Urinary bladder (tissue), 4 donors: ENCODE measurements around the gene GJC3. TPM values are rescaled to one million over a fixed set of nuclear protein-coding genes. Genes with fewer than 3 reads are reported as not detected.

ENCODE experiments used
- DNase-seq: peaks from one replicate; pipeline ENCODE4 v3.0.0-alpha.2; 2015; ENCODE audit errors: extremely low spot score
- H3K27ac ChIP-seq: one replicate; pipeline ENCODE4 v1.5.1; 2013; ENCODE audit warnings: low read depth, mild to moderate bottlenecking, moderate library complexity
- H3K36me3 ChIP-seq: one replicate; pipeline ENCODE4 v1.6.1; 2013; ENCODE audit warnings: mild to moderate bottlenecking, moderate library complexity; ENCODE audit not compliant: insufficient read depth
- H3K4me1 ChIP-seq: one replicate; pipeline ENCODE4 v1.6.1; 2013; ENCODE audit warnings: mild to moderate bottlenecking, moderate library complexity; ENCODE audit not compliant: insufficient read depth
- H3K4me3 ChIP-seq: one replicate; pipeline ENCODE4 v1.5.1; 2013; ENCODE audit warnings: low read depth, low read length
- WGBS: extraction: QIAGEN DNeasy Blood & Tissue Kit; methylation state at CpG from one replicate; pipeline ENCODE4 v1.1.7; 2013; 5-methylcytosine and 5-hydroxymethylcytosine counted together
- polyA plus RNA-seq: library from polyadenylated mRNA; stranded (reverse); fragments of 200-250 nt; gene quantifications from one replicate; pipeline ENCODE4 v1.2.3, GENCODE V29; 2013
- small RNA-seq: library from RNA; depleted of rRNA; stranded (forward); fragments of <200 nt; gene quantifications from one replicate; pipeline ENCODE3, GENCODE V24; 2014
- total RNA-seq: library from RNA; depleted of rRNA; stranded (reverse); fragments of >200 nt; gene quantifications from one replicate; pipeline ENCODE4 v1.2.3, GENCODE V29; 2014
- donor health status: healthy with polysubstance abuse.
- donor health status: healthy.

The GJC3 gene
- total and polyA plus RNA-seq, 2 donors = 0.14 TPM; not detected in 1

GRCh38 chr7:99876491-99876890, 52.9 kb downstream of the GJC3 start:
- no peak overlapping the region for H3K4me3 ChIP-seq
- 90% methylated on average over 5 of the region's 5 CpGs for WGBS

More at GRCh38 chr7:99876491-99876890, 52.9 kb downstream of the GJC3 start:
- DNase-seq = no peak
- no peaks in the 10 kb centered on the region for H3K36me3 ChIP-seq
- no peak overlapping the region for H3K27ac ChIP-seq
- no peaks in the 10 kb centered on the region for H3K4me1 ChIP-seq

Small RNA genes lying within 50 kb of the gene (small RNA-seq; reads per million reads assigned to genes)
- gene RF00019 (not detected), gene RF00561 (not detected)

Other genes starting within 250 kb of the GJC3 start
- gene CYP3A5, start 249.6 kb downstream of the GJC3 start, total RNA-seq = 29.9 TPM
- gene CYP3A5, start 249.6 kb downstream of the GJC3 start, polyA plus RNA-seq = 7.1 TPM
- 0.21 TPM for gene CYP3A7, start 194.4 kb downstream of the GJC3 start, total RNA-seq
- gene CYP3A7, start 194.4 kb downstream of the GJC3 start, polyA plus RNA-seq = 0.06 TPM
- gene CYP3A4, start 145.4 kb downstream of the GJC3 start, total RNA-seq = not detected
- 0.79 TPM for gene CYP3A4, start 145.4 kb downstream of the GJC3 start, polyA plus RNA-seq
- not detected for gene CYP3A43, start 101.6 kb downstream of the GJC3 start, total RNA-seq
- gene CYP3A43, start 101.6 kb downstream of the GJC3 start, polyA plus RNA-seq = not detected
- gene OR2AE1, start 52.6 kb downstream of the GJC3 start, total RNA-seq = not detected
- 0.13 TPM for gene OR2AE1, start 52.6 kb downstream of the GJC3 start, polyA plus RNA-seq
- gene TRIM4, start 10.1 kb downstream of the GJC3 start, total RNA-seq = 27.9 TPM
- gene TRIM4, start 10.1 kb downstream of the GJC3 start, polyA plus RNA-seq = 30.2 TPM
- gene AZGP1, start 46.4 kb upstream of the GJC3 start, total RNA-seq = 1.9 TPM
- gene AZGP1, start 46.4 kb upstream of the GJC3 start, polyA plus RNA-seq = 9.3 TPM
- 51.5 TPM for gene ZKSCAN1, start 86.0 kb upstream of the GJC3 start, total RNA-seq
- gene ZKSCAN1, start 86.0 kb upstream of the GJC3 start, polyA plus RNA-seq = 14.3 TPM
- 10.4 TPM for gene ZSCAN21, start 120.2 kb upstream of the GJC3 start, total RNA-seq
- 11.6 TPM for gene ZSCAN21, start 120.2 kb upstream of the GJC3 start, polyA plus RNA-seq
- gene ZNF3, start 152.1 kb upstream of the GJC3 start, total RNA-seq = 38.3 TPM
- gene ZNF3, start 152.1 kb upstream of the GJC3 start, polyA plus RNA-seq = 17.4 TPM
- gene COPS6, start 159.3 kb upstream of the GJC3 start, total RNA-seq = 36.1 TPM
- 160 TPM for gene COPS6, start 159.3 kb upstream of the GJC3 start, polyA plus RNA-seq
- 44.6 TPM for gene MCM7, start 171.8 kb upstream of the GJC3 start, total RNA-seq
- 62.5 TPM for gene MCM7, start 171.8 kb upstream of the GJC3 start, polyA plus RNA-seq
- gene AP4M1, start 172.0 kb upstream of the GJC3 start, total RNA-seq = 13.9 TPM
- 23.9 TPM for gene AP4M1, start 172.0 kb upstream of the GJC3 start, polyA plus RNA-seq
- 20.6 TPM for gene TAF6, start 189.7 kb upstream of the GJC3 start, total RNA-seq
- 55.4 TPM for gene TAF6, start 189.7 kb upstream of the GJC3 start, polyA plus RNA-seq
- gene CNPY4, start 190.0 kb upstream of the GJC3 start, total RNA-seq = 34.5 TPM
- gene CNPY4, start 190.0 kb upstream of the GJC3 start, polyA plus RNA-seq = 26.1 TPM
- 1.3 TPM for gene MBLAC1, start 197.3 kb upstream of the GJC3 start, total RNA-seq
- 4.7 TPM for gene MBLAC1, start 197.3 kb upstream of the GJC3 start, polyA plus RNA-seq
- gene LAMTOR4, start 219.3 kb upstream of the GJC3 start, total RNA-seq = 36.3 TPM
- gene LAMTOR4, start 219.3 kb upstream of the GJC3 start, polyA plus RNA-seq = 251 TPM
- gene TRAPPC14, start 229.1 kb upstream of the GJC3 start, total RNA-seq = 5.4 TPM
- gene TRAPPC14, start 229.1 kb upstream of the GJC3 start, polyA plus RNA-seq = 11.6 TPM
- 6.5 TPM for gene GAL3ST4, start 239.0 kb upstream of the GJC3 start, total RNA-seq
- gene GAL3ST4, start 239.0 kb upstream of the GJC3 start, polyA plus RNA-seq = 9.8 TPM
- gene GPC2, start 247.8 kb upstream of the GJC3 start, total RNA-seq = 3.7 TPM
- 0.80 TPM for gene GPC2, start 247.8 kb upstream of the GJC3 start, polyA plus RNA-seq
- gene STAG3, start 248.3 kb upstream of the GJC3 start, total RNA-seq = 0.90 TPM
- 0.61 TPM for gene STAG3, start 248.3 kb upstream of the GJC3 start, polyA plus RNA-seq